HepG2 (cell line): Measurements from ENCODE around the gene OR2B2. TPM values are rescaled to one million over a fixed set of nuclear protein-coding genes. Genes with fewer than 3 reads are reported as not detected.

Experiments
- ARID3A ChIP-seq: IDR thresholded peaks from 2 replicates; pipeline ENCODE4 v1.6.1; 2012; ENCODE audit warnings: low read depth, low read length, improper control_type of control experiment
- ATF4 ChIP-seq, 2 experiments: fragments of 450-650 bp in 1 of 2; sonication (generic) in 1 of 2; formaldehyde crosslinking; IDR thresholded peaks; 2 replicates each; pipeline versions ENCODE4 v1.5.0 to v1.8.0; 2020 to 2022; ENCODE audit warnings: mild to moderate bottlenecking in 1 of 2, missing genetic modification reagents in 1 of 2
- ATF5 ChIP-seq: sonication (generic); formaldehyde crosslinking; IDR thresholded peaks from 2 replicates; pipeline ENCODE4 v1.4.0; 2020; ENCODE audit warnings: mild to moderate bottlenecking, low read depth, missing genetic modification reagents
- BORCS8-MEF2B ChIP-seq: sonication (generic); formaldehyde crosslinking; IDR thresholded peaks from 2 replicates; pipeline ENCODE4 v1.8.0; 2022; ENCODE audit warnings: mild to moderate bottlenecking, missing genetic modification reagents
- CERS6 ChIP-seq: sonication (generic); formaldehyde crosslinking; IDR thresholded peaks from 2 replicates; pipeline ENCODE4 v1.5.0; 2020; ENCODE audit warnings: missing genetic modification reagents
- FOXC1 ChIP-seq: sonication (generic); formaldehyde crosslinking; IDR thresholded peaks from 2 replicates; pipeline ENCODE4 v1.8.0; 2022; ENCODE audit warnings: mild to moderate bottlenecking, missing genetic modification reagents, borderline replicate concordance
- GZF1 ChIP-seq: sonication (generic); formaldehyde crosslinking; IDR thresholded peaks from 2 replicates; pipeline ENCODE4 v1.5.1; 2020; ENCODE audit warnings: mild to moderate bottlenecking, missing genetic modification reagents
- HDAC1 ChIP-seq: sonication (generic); formaldehyde crosslinking; IDR thresholded peaks from 2 replicates; pipeline ENCODE4 v1.5.1; 2020; ENCODE audit warnings: mild to moderate bottlenecking, missing genetic modification reagents
- IRX3 ChIP-seq: sonication (generic); formaldehyde crosslinking; IDR thresholded peaks from 2 replicates; pipeline ENCODE4 v1.8.1; 2023; ENCODE audit warnings: mild to moderate bottlenecking, low read depth, missing genetic modification reagents, borderline replicate concordance
- NFIB ChIP-seq: sonication (generic); formaldehyde crosslinking; IDR thresholded peaks from 2 replicates; pipeline ENCODE4 v1.9.0; 2021; ENCODE audit warnings: missing genetic modification reagents, mild to moderate bottlenecking, borderline replicate concordance
- NPAS2 ChIP-seq: sonication (generic); formaldehyde crosslinking; IDR thresholded peaks from 2 replicates; pipeline ENCODE4 v1.8.0; 2022; ENCODE audit warnings: mild to moderate bottlenecking, missing genetic modification reagents, borderline replicate concordance
- PRPF4 ChIP-seq: fragments of 200-400 bp; formaldehyde crosslinking; IDR thresholded peaks from 2 replicates; pipeline ENCODE4 v1.6.1; 2016; ENCODE audit warnings: low read length, low read depth; ENCODE audit not compliant: poor library complexity, severe bottlenecking
- SMYD3 ChIP-seq: sonication (generic); formaldehyde crosslinking; IDR thresholded peaks from 2 replicates; pipeline ENCODE4 v1.8.1; 2023; ENCODE audit warnings: mild to moderate bottlenecking, missing genetic modification reagents
- ZBTB33 ChIP-seq: sonication (generic); formaldehyde crosslinking; IDR thresholded peaks from 2 replicates; pipeline ENCODE4 v1.4.0; 2020; ENCODE audit warnings: missing genetic modification reagents
- ZNF230 ChIP-seq: sonication (generic); formaldehyde crosslinking; IDR thresholded peaks from 2 replicates; pipeline ENCODE4 v1.4.0; 2020; ENCODE audit warnings: mild to moderate bottlenecking, missing genetic modification reagents
- ZNF275 ChIP-seq: sonication (generic); formaldehyde crosslinking; IDR thresholded peaks from 2 replicates; pipeline ENCODE4 v1.8.0; 2022; ENCODE audit warnings: missing genetic modification reagents, mild to moderate bottlenecking, inconsistent platforms, borderline replicate concordance
- ZNF441 ChIP-seq: sonication (generic); formaldehyde crosslinking; IDR thresholded peaks from 2 replicates; pipeline ENCODE4 v1.7.0; 2021; ENCODE audit warnings: missing genetic modification reagents, borderline replicate concordance
- ZSCAN31 ChIP-seq: sonication (generic); formaldehyde crosslinking; IDR thresholded peaks from 2 replicates; pipeline ENCODE4 v1.5.0; 2020; ENCODE audit warnings: low read depth, mild to moderate bottlenecking, missing genetic modification reagents
- polyA plus RNA-seq, 8 experiments: library from polyadenylated mRNA; depleted of rRNA in 3 of 8; stranded (reverse) in 7 of 8; unstranded in 1 of 8; fragments of >200 nt; fragmentation: Illumina TruSeq in 4 of 8; extraction: Trizol in 4 of 8; gene quantifications; 2 replicates each; pipeline versions ENCODE4 v1.2.1 to v1.2.3, GENCODE V29; 2011 to 2016; ENCODE audit warnings: low read depth in 4 of 8, missing spikeins in 1 of 8, mixed read lengths in 1 of 8; ENCODE audit not compliant: insufficient read depth in 1 of 8
- total RNA-seq, 5 experiments: library from RNA; depleted of rRNA; stranded (reverse); fragments of >200 nt; fragmentation: Illumina TruSeq; extraction: Trizol; gene quantifications; 2 replicates each; pipeline ENCODE4 v1.2.3, GENCODE V29; 2016; ENCODE audit warnings: low read depth in 1 of 5

OR2B2 gene
- total and polyA plus RNA-seq, 2 of the 13 experiments (the other 11 are each of a cell fraction or from before 2014, with no cell fraction given), result not detected

- TF ChIP-seq ZBTB33 (CRISPR knock-in tag) (peak; percentile 62; the same call in 1 of the 2 replicates), ATF4 (CRISPR knock-in tag; IDR thresholded peaks at IDR 0.05) (peak in 1 of 2 experiments; percentile 80; a peak in 2 of 4 replicates), SMYD3 (CRISPR knock-in tag) (no peak), ARID3A (peak; percentile 94), CERS6 (no peak; the same call in 1 of the 2 replicates), HDAC1 (CRISPR knock-in tag) (peak; percentile 95), ATF5 (CRISPR knock-in tag) (no peak), PRPF4 (no peak), ZNF441 (CRISPR knock-in tag) (peak; percentile 80; the same call in 1 of the 2 replicates), NFIB (CRISPR knock-in tag) (no peak), ZNF230 (CRISPR knock-in tag) (peak; percentile 92; the same call in 1 of the 2 replicates), BORCS8-MEF2B (CRISPR knock-in tag) (peak; percentile 89), ZSCAN31 (peak; percentile 79), NPAS2 (no peak), ZNF275 (CRISPR knock-in tag) (peak; percentile 92), FOXC1 (CRISPR knock-in tag) (peak; percentile 93), IRX3 (CRISPR knock-in tag) (peak; percentile 64; the same call in 1 of the 2 replicates), GZF1 (CRISPR knock-in tag) (peak; percentile 81)
These were observed 18.9 kb downstream of the OR2B2 start (continued) for GRCh38 chr6:27893059-27893835.
